Stimulated activated CD4-positive, alpha-beta T cell treated with anti-CD3 and anti-CD28 coated beads, TNF-alpha, amount 100 ng/mL, for 4 hours (primary cell): ENCODE data around the gene DHRS7B.
"Not testable (repeated sequence)": the region's sequence is repeated elsewhere in the genome, so short reads cannot be mapped to it uniquely, and the experiment has no call there.

ENCODE experiments used
- DNase-seq, 3 experiments: peaks; one replicate each; pipeline ENCODE4 v3.0.0-alpha.2; 2020; ENCODE audit warnings: low read depth in 3 of 3

The DHRS7B gene

GRCh38 chr17:21210411-21211076, 83.8 kb downstream of the DHRS7B start:
- DNase-seq: no peak

- no peak for DNase-seq
These were observed 85.2 kb downstream of the DHRS7B start for GRCh38 chr17:21211825-21212479.

GRCh38 chr17:21212826-21213637, 86.3 kb downstream of the DHRS7B start:
- no peak for DNase-seq

- DNase-seq: peak in 1 of 3 experiments; percentile 0
These were observed 86.9 kb downstream of the DHRS7B start for GRCh38 chr17:21213638-21214014.

GRCh38 chr17:21214015-21214776, 87.4 kb downstream of the DHRS7B start, which contains the start of gene TMEM11:
TMEM11 (minus strand) TSS chr17:21214161; CDS start chr17:21214152, 9 bp downstream.
- peak; percentile 89 to 91 (median 90) for DNase-seq

- DNase-seq: no peak
These were observed 88.2 kb downstream of the DHRS7B start for GRCh38 chr17:21214777-21215541.

GRCh38 chr17:21215935-21216334, 89.2 kb downstream of the DHRS7B start:
- DNase-seq: no peak

- DNase-seq: no peak
These were observed 90.6 kb downstream of the DHRS7B start for GRCh38 chr17:21217346-21217745.

- DNase-seq: no peak
These were observed 91.3 kb downstream of the DHRS7B start for GRCh38 chr17:21218101-21218500.

- DNase-seq: no peak
These were observed 92.1 kb downstream of the DHRS7B start for GRCh38 chr17:21218831-21219380.

GRCh38 chr17:21223086-21223485, 96.3 kb downstream of the DHRS7B start:
- no peak for DNase-seq

GRCh38 chr17:21227277-21227676, 100.5 kb downstream of the DHRS7B start:
- not testable (repeated sequence) for DNase-seq

- DNase-seq: no peak
These were observed 101.3 kb downstream of the DHRS7B start for GRCh38 chr17:21228111-21228510.

GRCh38 chr17:21228845-21229244, 102.1 kb downstream of the DHRS7B start:
- no peak for DNase-seq

GRCh38 chr17:21231533-21231932, 104.8 kb downstream of the DHRS7B start:
- no peak for DNase-seq

- no peak for DNase-seq
These were observed 105.4 kb downstream of the DHRS7B start for GRCh38 chr17:21232033-21232749.

GRCh38 chr17:21233581-21234347, 107.0 kb downstream of the DHRS7B start:
- no peak for DNase-seq

GRCh38 chr17:21235921-21236320, 109.2 kb downstream of the DHRS7B start:
- peak in 2 of 3 experiments; percentile 15 for DNase-seq

- no peak for DNase-seq
These were observed 113.1 kb downstream of the DHRS7B start for GRCh38 chr17:21239680-21240368.
